GM18505 (cell line): ENCODE measurements around the gene ISX.
"Not testable (repeated sequence)": the region's sequence is repeated elsewhere in the genome, so short reads cannot be mapped to it uniquely, and the experiment has no call there.

ENCODE experiments used
- ATAC-seq: cut with Tn5 transposase; IDR thresholded peaks from one replicate; pipeline ENCODE4 v1.9.1; 2021; ENCODE audit not compliant: unreplicated experiment
- POLR2A ChIP-seq: IDR thresholded peaks from 4 replicates; pipeline ENCODE4 v1.6.1; 2011; ENCODE audit warnings: borderline replicate concordance; ENCODE audit not compliant: insufficient read depth, insufficient read length; ENCODE audit errors: extremely low read depth

The ISX gene

DNA sequence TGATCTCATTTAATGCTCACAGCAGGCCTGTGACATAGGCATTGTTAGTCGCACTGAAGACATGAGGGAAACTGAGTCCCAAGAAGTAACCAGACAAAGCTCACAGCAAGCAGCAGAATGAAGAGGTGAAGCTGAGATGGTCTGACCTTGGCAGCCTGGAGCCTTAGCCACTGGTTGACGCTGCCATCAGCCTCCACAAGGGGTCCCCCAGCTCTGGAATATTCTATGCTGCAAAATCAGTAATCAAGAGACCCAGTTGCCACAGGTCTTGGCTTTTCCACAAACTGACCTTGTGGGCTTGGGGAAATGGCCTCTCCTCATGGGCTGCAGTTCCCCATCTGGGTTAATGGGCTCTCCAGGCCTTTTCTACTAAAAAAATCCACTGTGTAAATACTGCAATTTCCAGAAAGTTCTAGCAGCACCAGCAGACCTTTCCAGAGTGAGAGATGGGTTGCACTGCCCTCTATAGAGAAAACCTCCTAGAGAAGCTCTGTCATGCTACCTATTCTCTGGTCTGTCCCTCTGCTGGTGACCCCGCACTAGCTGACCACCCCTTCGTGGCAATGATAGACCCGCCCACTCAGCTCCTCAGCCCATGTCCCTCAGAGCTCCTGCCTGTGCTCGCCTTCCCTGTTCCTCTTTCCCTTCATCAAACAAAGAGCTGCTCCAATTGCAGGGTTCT lies 22.6 kb upstream of the ISX start:
- ATAC-seq = no peak
- no peak for TF ChIP-seq POLR2A

DNA sequence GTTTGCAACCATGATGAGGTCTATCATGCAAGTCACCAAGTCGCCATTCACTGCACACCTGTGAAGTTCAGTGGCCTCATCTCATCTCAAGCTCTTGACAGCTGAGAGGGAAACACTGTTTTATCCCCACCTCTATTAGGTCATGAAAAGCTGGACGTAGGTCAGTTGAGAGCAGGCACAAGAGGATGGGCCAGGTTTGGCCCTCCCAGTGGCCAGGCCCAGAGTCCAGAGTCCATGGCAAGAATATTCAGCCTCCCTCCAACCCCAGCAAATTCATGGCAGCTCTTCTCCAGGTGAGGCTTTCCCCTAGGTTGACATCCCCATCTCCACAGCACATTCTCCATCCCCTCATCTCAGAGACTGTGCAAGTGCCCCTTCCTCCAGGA lies 22.0 kb upstream of the ISX start:
- no peak for ATAC-seq
- no peak for TF ChIP-seq POLR2A

DNA sequence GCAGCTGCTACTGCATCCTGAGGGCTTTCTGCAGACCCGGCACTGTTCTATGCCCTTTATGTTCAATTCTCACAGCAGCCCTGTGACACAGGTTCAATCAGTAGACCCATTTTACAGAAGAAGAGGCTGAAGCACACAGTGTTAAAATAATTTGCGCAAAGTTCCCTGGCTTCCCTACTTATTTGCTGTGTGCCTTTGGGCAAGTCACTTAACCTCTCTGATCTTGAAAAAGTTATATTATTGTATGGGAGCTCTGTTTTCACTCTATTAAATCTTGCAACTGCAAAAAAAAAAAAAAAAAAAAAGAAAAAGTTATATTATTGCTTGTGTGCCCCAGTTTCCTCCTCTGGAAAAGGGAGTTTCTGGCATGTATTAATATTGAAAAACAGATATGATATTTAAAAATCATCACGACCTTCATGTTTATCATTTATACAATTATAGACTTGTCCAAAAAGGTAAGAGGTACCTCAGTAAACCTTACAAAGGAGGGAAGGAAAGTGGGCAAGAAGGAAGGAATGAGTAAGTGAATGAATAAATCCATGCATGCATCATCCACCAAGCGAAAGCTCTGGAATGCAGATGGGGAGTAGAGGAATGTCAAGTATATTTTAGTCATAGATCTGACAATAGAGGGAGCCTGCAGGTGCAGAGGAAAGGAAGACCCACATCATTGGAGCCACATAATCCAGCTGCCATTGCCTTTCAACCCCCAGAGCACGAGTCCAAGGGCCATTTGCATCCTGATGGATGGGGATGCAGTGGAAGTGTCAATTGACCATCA lies 21.2 kb upstream of the ISX start:
- no peak for ATAC-seq
- no peak for TF ChIP-seq POLR2A

- TF ChIP-seq POLR2A = no peak
- ATAC-seq = no peak
These were observed 20.5 kb upstream of the ISX start for GRCh38 chr22:35045451-35045850.

- ATAC-seq = no peak
- no peak for TF ChIP-seq POLR2A
These were observed 19.1 kb upstream of the ISX start for GRCh38 chr22:35046744-35047462.

GRCh38 chr22:35050038-35050437 lies 15.9 kb upstream of the ISX start:
- not testable (repeated sequence) for ATAC-seq

DNA sequence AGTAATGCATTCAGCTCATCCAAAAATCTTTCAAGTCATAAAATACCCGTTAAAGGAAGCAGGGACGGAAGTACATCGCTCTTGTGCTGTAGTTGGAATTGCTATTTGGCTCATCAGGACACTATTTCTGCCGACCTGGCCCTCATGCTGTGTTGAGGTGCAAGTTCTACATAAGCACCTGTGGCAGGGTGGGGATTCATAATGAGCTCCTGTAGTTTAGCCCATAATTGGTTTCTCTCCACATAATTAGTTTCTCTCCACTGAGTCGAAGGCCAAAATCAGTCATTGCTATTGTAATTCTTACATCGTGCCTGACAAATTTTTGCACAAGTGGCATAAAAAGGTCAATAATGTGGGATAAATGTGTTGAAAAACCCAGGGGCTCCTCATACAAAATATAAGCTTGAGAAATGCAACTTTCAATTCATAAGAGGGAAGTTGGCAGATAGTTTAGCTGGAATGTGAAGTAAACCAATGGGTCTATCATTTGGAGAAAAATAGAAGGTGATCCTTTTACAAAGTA lies 14.9 kb upstream of the ISX start:
- ATAC-seq = no peak
- TF ChIP-seq POLR2A = no peak

DNA sequence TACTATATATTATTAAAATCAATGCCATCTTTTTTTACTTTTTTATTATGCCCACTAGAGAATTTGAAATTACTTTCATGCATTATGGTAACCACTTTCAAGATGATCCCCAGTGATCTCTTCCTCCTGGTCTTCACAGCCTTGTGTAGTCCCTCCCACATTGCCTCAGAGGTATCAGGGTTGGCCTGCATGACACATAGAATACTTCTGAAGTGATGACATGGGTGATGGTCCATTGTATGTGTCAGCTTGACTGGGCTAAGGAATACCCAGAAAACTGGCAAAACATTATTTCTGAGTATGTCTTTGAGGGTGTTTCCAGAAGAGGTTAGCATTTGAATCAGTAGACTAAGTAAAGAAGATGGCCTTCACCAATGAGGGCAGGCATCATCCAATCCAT lies 14.2 kb upstream of the ISX start:
- no peak for ATAC-seq
- TF ChIP-seq POLR2A = no peak

GRCh38 chr22:35053060-35053835 lies 12.7 kb upstream of the ISX start:
- no peak for TF ChIP-seq POLR2A

GRCh38 chr22:35054064-35054463 lies 11.9 kb upstream of the ISX start:
- no peak for ATAC-seq
- no peak for TF ChIP-seq POLR2A

More at GRCh38 chr22:35053060-35053835, 12.7 kb upstream of the ISX start:
- ATAC-seq = no peak

DNA sequence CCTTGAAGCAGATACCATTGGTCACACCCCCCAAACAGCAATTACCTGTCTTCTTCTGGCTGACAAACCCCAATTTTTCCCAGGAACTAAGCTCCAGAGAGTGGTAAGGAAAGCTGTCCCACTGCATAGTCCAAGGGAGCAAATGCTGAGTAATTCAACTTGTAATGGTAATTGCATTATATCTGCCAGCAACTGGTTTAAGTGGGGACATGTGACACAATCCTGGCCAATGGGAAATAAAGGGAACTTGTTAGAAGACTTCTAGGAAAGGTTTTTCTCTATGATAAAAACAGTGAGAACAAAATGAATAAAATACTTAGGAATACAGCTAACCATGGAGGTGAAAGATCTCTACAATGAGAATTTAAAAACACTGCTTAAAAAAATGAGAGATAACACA lies 9.5 kb upstream of the ISX start:
- TF ChIP-seq POLR2A = no peak
- ATAC-seq = no peak

DNA sequence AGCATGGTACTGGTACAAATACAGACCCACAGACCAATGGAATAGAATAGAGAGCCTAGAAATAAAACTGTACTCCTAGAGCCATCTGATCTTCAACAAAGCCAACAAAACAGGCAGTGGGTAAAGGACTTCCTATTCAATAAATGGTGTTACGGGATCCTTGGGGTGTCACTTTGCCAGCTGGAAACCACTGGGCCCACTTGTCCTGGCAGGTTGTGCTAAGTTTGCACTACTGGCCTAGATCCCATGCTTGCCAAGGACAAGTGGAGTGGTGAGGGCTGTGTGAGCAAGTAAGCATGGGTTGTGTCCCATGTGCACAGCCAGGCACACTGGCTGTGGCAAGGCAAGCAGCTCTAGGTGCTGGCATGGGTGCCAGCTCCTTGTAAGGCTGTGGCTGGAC lies 8.8 kb upstream of the ISX start:
- ATAC-seq = no peak
- no peak for TF ChIP-seq POLR2A

- ATAC-seq = no peak
- no peak for TF ChIP-seq POLR2A
These were observed 6.3 kb upstream of the ISX start for GRCh38 chr22:35059632-35060031.
